ENCODE results near the gene OR51A2.

OR51A2 gene

GRCh38 chr11:4922304-4922703 lies 33.2 kb downstream of the OR51A2 start:
- Histone ChIP-seq H3K4me2 (ENCODE audit: low read depth, low read length, poor library complexity, severe bottlenecking) (no peak overlapping the region), H3K36me3 (ENCODE audit: insufficient read depth, low read length) (no peaks in the 10 kb centered on the region)
- TF ChIP-seq EZH2phosphoT487 (IDR thresholded peaks at IDR 0.05; ENCODE audit: borderline replicate concordance) (no peak), CTCF (conservative IDR thresholded peaks at IDR 0.05; ENCODE audit: low read length) (no peak)

GRCh38 chr11:4921796-4922195 lies 33.7 kb downstream of the OR51A2 start:
- H4K20me1 ChIP-seq (ENCODE audit: insufficient read depth, low read length, poor library complexity, severe bottlenecking) = no peaks in the 10 kb centered on the region
- no peaks in the 10 kb centered on the region for H3K4me1 ChIP-seq (ENCODE audit: insufficient read depth, low read length, poor library complexity, severe bottlenecking)
- H3K4me2 ChIP-seq (ENCODE audit: low read depth, low read length, poor library complexity, severe bottlenecking) = no peak overlapping the region
- no peaks in the 10 kb centered on the region for H3K9me3 ChIP-seq (ENCODE audit: insufficient read depth, low read depth, low read length)
- no peak overlapping the region for H2AFZ ChIP-seq (ENCODE audit: low read length)
- no peak overlapping the region for H3K9ac ChIP-seq (ENCODE audit: low read depth, low read length, poor library complexity, severe bottlenecking)
- TF ChIP-seq EZH2phosphoT487 (IDR thresholded peaks at IDR 0.05; ENCODE audit: borderline replicate concordance) (no peak), CTCF (conservative IDR thresholded peaks at IDR 0.05; ENCODE audit: low read length) (no peak)
- H3K79me2 ChIP-seq (ENCODE audit: insufficient read depth, low read length) = no peaks in the 10 kb centered on the region
- no peaks in the 10 kb centered on the region for H3K9me2 ChIP-seq (replicated peaks; ENCODE audit: low read depth, low read length)
- no peaks in the 10 kb centered on the region for H3K36me3 ChIP-seq (ENCODE audit: insufficient read depth, low read length)
- H3F3A ChIP-seq (ENCODE audit: low read depth) = no peaks in the 10 kb centered on the region
- H3K27me3 ChIP-seq (ENCODE audit: insufficient read depth, low read length, poor library complexity, severe bottlenecking) = no peaks in the 10 kb centered on the region
- H3K4me3 ChIP-seq (ENCODE audit: low read length, poor library complexity, severe bottlenecking) = no peak overlapping the region

More at GRCh38 chr11:4922304-4922703, 33.2 kb downstream of the OR51A2 start:
- Histone ChIP-seq H3K4me3 (ENCODE audit: low read length, poor library complexity, severe bottlenecking) (no peak overlapping the region), H2AFZ (ENCODE audit: low read length) (no peak overlapping the region), H3F3A (ENCODE audit: low read depth) (no peaks in the 10 kb centered on the region), H4K20me1 (ENCODE audit: insufficient read depth, low read length, poor library complexity, severe bottlenecking) (no peaks in the 10 kb centered on the region), H3K27me3 (ENCODE audit: insufficient read depth, low read length, poor library complexity, severe bottlenecking) (no peaks in the 10 kb centered on the region), H3K9me3 (ENCODE audit: insufficient read depth, low read depth, low read length) (no peaks in the 10 kb centered on the region), H3K9ac (ENCODE audit: low read depth, low read length, poor library complexity, severe bottlenecking) (no peak overlapping the region), H3K79me2 (ENCODE audit: insufficient read depth, low read length) (no peaks in the 10 kb centered on the region), H3K9me2 (replicated peaks; ENCODE audit: low read depth, low read length) (no peaks in the 10 kb centered on the region), H3K4me1 (ENCODE audit: insufficient read depth, low read length, poor library complexity, severe bottlenecking) (no peaks in the 10 kb centered on the region)

GRCh38 chr11:4919250-4919649 lies 36.3 kb downstream of the OR51A2 start, which contains the start of gene OR51G2:
TSS of gene OR51G2 (minus strand) at chr11:4919350. CDS start at chr11:4915663, 3,687 bp downstream.
- Histone ChIP-seq H3K4me1 (ENCODE audit: insufficient read depth, low read length, poor library complexity, severe bottlenecking) (no peaks in the 10 kb centered on the region), H3K27me3 (ENCODE audit: insufficient read depth, low read length, poor library complexity, severe bottlenecking) (no peaks in the 10 kb centered on the region), H2AFZ (ENCODE audit: low read length) (no peak within 1 kb of the TSS), H3K9ac (ENCODE audit: low read depth, low read length, poor library complexity, severe bottlenecking) (no peak within 1 kb of the TSS), H3K4me3 (ENCODE audit: low read length, poor library complexity, severe bottlenecking) (no peak within 1 kb of the TSS), H3K9me2 (replicated peaks; ENCODE audit: low read depth, low read length) (no peaks in the 10 kb centered on the region), H3K36me3 (ENCODE audit: insufficient read depth, low read length) (no peaks in the 10 kb centered on the region), H3K4me2 (ENCODE audit: low read depth, low read length, poor library complexity, severe bottlenecking) (no peak within 1 kb of the TSS), H3K9me3 (ENCODE audit: insufficient read depth, low read depth, low read length) (no peaks in the 10 kb centered on the region), H3K79me2 (ENCODE audit: insufficient read depth, low read length) (no peaks in the 10 kb centered on the region), H4K20me1 (ENCODE audit: insufficient read depth, low read length, poor library complexity, severe bottlenecking) (no peaks in the 10 kb centered on the region), H3F3A (ENCODE audit: low read depth) (no peaks in the 10 kb centered on the region)
- TF ChIP-seq EZH2phosphoT487 (IDR thresholded peaks at IDR 0.05; ENCODE audit: borderline replicate concordance) (no peak), CTCF (conservative IDR thresholded peaks at IDR 0.05; ENCODE audit: low read length) (no peak)

Data from Loucy (cell line).